Brain pericyte (primary cell): ENCODE results near the gene CCDC17.

Experiments used
- DNase-seq: peaks from one replicate; pipeline ENCODE4 v3.0.0-alpha.2; 2012; ENCODE audit warnings: low read depth, low spot score

Gene CCDC17

GRCh38 chr1:45623972-45624371, at the start of gene CCDC17:
TSS of gene CCDC17 (minus strand) at chr1:45624054. CDS start at chr1:45623909, 145 bp downstream.
- no peak for DNase-seq

GRCh38 chr1:45669859-45670655, 46.2 kb upstream of the CCDC17 start:
- no peak for DNase-seq

- DNase-seq: no peak
Observed at GRCh38 chr1:45669379-45669778, 45.5 kb upstream of the CCDC17 start.

GRCh38 chr1:45668526-45668925, 44.7 kb upstream of the CCDC17 start:
- DNase-seq: no peak

- DNase-seq: no peak
Observed at GRCh38 chr1:45667321-45668111, 43.7 kb upstream of the CCDC17 start.

- DNase-seq: no peak
Observed at GRCh38 chr1:45666836-45667235, 43.0 kb upstream of the CCDC17 start.

- DNase-seq: no peak
Observed at GRCh38 chr1:45660336-45660735, 36.5 kb upstream of the CCDC17 start.

GRCh38 chr1:45659222-45659621, 35.4 kb upstream of the CCDC17 start:
- no peak for DNase-seq

- DNase-seq: no peak
Observed at GRCh38 chr1:45658171-45658570, 34.3 kb upstream of the CCDC17 start.

GRCh38 chr1:45656573-45657226, 32.8 kb upstream of the CCDC17 start:
- no peak for DNase-seq

- no peak for DNase-seq
Observed at GRCh38 chr1:45654540-45655280, 30.9 kb upstream of the CCDC17 start.

- no peak for DNase-seq
Observed at GRCh38 chr1:45647248-45648021, 23.6 kb upstream of the CCDC17 start.

GRCh38 chr1:45644661-45645060, 20.8 kb upstream of the CCDC17 start:
- DNase-seq: no peak

GRCh38 chr1:45643978-45644377, 20.1 kb upstream of the CCDC17 start:
- no peak for DNase-seq

- no peak for DNase-seq
Observed at GRCh38 chr1:45643321-45643720, 19.5 kb upstream of the CCDC17 start.

- no peak for DNase-seq
Observed at GRCh38 chr1:45640293-45640692, 16.4 kb upstream of the CCDC17 start.

- DNase-seq: no peak
Observed at GRCh38 chr1:45635211-45635610, 11.4 kb upstream of the CCDC17 start.

- DNase-seq: no peak
Observed at GRCh38 chr1:45630429-45630828, 6.6 kb upstream of the CCDC17 start.

- DNase-seq: no peak
Observed at GRCh38 chr1:45629035-45629434, 5.2 kb upstream of the CCDC17 start.

- DNase-seq: no peak
Observed at GRCh38 chr1:45622524-45623394, 1.1 kb downstream of the CCDC17 start.
